CD4-positive, alpha-beta T cell treated with Interleukin-15 for 4 hours (primary cell): ENCODE measurements around the gene SYNE2.
A peak's percentile ranks its signal among the peaks of the same experiment; 100 is the strongest.
"Not testable (repeated sequence)": the region's sequence is repeated elsewhere in the genome, so short reads cannot be mapped to it uniquely, and the experiment has no call there.

Experiments used
- DNase-seq: peaks from one replicate; pipeline ENCODE4 v3.0.0-alpha.2; 2020; ENCODE audit warnings: low spot score

SYNE2 gene, protein sequence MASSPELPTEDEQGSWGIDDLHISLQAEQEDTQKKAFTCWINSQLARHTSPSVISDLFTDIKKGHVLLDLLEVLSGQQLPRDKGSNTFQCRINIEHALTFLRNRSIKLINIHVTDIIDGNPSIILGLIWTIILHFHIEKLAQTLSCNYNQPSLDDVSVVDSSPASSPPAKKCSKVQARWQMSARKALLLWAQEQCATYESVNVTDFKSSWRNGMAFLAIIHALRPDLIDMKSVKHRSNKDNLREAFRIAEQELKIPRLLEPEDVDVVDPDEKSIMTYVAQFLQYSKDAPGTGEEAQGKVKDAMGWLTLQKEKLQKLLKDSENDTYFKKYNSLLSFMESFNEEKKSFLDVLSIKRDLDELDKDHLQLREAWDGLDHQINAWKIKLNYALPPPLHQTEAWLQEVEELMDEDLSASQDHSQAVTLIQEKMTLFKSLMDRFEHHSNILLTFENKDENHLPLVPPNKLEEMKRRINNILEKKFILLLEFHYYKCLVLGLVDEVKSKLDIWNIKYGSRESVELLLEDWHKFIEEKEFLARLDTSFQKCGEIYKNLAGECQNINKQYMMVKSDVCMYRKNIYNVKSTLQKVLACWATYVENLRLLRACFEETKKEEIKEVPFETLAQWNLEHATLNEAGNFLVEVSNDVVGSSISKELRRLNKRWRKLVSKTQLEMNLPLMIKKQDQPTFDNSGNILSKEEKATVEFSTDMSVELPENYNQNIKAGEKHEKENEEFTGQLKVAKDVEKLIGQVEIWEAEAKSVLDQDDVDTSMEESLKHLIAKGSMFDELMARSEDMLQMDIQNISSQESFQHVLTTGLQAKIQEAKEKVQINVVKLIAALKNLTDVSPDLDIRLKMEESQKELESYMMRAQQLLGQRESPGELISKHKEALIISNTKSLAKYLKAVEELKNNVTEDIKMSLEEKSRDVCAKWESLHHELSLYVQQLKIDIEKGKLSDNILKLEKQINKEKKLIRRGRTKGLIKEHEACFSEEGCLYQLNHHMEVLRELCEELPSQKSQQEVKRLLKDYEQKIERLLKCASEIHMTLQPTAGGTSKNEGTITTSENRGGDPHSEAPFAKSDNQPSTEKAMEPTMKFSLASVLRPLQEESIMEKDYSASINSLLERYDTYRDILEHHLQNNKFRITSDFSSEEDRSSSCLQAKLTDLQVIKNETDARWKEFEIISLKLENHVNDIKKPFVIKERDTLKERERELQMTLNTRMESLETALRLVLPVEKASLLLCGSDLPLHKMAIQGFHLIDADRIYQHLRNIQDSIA (N-terminal part only)

DNA sequence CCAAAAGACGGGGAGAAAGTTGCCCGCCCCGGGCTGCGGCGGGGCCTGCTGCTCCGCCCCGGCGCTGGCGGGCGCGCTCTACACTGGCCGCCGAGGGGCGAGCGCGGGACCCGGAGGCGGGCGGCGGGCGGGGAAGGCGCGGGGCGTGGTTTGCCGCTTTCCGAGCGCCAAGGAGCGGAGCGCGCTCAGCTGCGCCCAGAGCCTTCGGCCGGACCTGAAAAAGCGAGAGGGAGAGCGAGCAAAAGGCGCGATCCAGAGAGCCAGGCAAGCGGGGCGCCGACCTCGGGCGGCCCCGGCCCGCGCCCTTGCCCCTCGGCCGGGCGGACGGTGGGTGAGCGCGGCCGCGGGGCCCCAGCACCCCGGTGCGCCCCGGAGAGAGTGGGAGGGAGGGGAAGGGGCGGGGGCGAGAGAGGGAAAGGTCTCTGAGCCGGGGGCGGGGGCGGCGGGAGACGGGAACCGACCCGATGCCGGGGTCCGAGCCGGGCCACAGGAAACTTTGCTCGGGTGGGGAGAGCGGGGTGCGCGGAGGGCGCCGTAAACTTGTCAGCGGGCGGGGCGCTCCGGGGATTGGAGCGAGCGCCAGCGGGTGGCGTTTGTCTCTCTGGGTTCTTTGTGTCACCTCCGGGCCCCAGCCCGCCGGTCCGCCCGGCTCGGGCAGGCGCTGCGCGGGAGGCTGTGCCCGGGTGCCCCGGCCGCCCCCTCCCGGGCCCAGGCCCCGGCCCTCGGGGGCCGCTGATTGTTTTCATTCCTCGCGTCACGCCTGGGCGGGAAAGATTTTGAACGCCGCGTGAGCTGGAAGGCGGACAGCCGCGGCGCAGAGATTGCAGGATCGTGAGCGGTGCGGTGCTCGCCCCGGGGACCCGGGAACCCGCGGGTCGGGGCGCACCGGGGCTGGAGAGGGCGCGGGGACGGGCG, at the start of gene SYNE2:
TSS of gene SYNE2 (plus strand) at position 188 of the 915 bp plus-strand sequence. CDS start 56,145 bp downstream, outside the sequence.
- peak; percentile 80 for DNase-seq

DNA sequence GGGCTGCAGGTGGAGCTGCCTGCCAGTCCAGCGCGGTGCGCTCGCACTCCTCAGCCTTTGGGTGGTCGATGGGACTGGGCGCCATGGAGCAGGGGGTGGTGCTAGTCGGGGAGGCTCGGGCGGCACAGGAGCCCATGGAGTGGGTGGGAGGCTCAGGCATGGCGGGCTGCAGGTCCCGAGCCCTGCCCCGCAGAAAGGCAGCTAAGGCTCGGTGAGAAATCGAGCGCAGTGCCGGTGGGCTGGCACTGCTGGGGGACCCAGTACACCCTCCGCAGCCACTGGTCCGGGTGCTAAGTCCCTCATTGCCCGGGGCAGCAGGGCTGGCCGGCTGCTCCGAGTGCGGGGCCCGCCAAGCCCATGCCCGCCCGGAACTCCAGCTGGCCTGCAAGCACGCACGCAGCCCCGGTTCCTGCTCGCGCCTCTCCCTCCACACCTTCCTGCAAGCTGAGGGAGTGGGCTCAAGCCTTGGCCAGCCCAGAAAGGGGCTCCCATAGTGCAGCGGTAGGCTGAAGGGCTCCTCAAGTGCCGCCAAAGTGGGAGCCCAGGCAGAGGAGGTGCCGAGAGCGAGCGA, 49.5 kb upstream of the SYNE2 start:
- DNase-seq: not testable (repeated sequence)

DNA sequence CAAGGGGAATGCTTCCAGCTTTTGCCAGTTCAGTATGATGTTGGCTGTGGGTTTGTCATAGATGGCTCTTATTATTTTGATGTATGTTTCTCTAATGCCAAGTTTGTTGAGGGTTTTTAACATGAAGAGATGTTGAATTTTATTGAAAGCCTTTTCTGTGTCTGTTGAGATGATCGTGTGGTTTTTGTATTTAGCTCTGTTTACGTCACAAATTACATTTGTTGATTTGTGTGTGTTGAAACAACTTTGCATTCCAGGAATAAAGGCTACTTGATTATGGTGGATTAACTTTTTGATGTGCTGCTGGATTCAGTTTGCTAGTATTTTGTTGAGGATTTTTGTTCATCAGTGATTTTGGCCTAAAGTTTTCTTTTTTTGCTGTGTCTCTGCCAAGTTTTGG, 46.7 kb upstream of the SYNE2 start:
- DNase-seq: not testable (repeated sequence)

DNA sequence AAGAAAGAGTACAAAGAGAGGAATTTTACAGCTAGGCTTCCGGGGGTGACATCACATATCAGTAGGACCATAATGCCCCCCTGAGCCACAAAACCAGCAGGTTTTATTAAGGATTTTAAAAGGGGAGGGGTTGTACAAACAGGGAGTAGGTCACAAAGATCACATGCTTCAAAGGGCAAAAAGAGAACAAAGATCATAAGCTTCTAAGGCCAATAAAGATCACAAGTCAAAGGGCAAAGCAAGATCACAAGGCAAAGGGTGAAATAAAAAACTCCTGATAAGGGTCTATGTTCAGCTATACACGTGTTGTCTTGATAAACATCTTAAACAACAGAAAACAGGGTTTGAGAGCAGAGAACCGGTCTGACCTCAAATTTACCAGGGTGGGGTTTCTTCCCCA, 41.1 kb upstream of the SYNE2 start:
- not testable (repeated sequence) for DNase-seq

DNA sequence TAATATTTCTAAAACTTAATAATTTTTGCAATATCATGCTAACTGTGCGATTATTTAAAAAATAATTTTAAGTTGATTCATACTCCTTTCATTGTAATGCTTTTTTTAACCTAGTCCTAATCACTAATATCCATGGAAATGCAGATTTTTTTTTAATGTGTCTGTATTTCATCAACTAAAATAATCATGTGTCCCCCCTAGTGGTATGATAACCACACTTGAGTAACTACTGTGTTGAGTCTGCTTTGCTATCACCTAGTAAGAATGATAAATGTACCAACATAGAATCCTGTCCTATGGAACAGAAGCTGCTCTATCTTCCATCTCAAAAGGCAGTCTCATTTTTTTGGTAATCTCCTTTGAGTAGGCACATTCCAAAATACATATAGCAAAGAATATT, 19.1 kb upstream of the SYNE2 start:
- DNase-seq: no peak

DNA sequence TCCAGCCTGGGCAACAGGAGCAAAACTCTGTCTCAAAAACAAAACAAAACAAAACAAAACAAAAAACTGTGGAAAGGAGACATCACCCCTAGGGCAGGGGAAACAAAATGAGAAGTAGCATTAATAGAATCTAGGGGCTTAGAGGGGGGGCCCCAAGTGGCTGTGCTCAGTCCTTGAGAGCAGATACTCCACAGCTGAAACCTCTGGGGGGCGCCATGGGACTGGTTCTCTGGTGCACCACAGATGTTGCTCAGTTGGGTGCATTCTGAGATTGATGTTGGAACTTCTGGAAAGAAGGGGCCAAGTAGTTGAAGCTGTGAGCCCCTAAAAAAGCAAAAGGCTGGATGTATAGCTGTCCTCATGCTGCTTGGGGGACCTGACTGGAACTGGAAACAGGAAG, 11.8 kb upstream of the SYNE2 start:
- DNase-seq: peak; percentile 73

DNA sequence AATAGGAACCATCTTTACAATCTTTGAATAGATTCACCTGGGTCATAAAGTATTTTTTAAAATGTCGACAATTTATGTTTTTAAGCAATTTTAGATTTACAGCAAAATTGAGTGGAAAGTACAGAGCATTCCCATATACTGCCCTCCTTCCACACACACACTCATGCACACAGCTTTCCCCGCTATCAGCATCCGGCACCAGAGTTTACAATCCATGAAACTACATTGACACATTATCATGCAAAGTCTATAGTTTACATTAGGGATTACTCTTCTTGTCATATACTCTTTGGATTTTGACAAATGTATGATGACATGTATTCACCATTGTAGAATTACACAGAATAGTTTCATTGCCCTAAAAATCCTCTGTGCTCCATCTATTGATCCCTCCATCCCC, 9.0 kb upstream of the SYNE2 start:
- DNase-seq: no peak

DNA sequence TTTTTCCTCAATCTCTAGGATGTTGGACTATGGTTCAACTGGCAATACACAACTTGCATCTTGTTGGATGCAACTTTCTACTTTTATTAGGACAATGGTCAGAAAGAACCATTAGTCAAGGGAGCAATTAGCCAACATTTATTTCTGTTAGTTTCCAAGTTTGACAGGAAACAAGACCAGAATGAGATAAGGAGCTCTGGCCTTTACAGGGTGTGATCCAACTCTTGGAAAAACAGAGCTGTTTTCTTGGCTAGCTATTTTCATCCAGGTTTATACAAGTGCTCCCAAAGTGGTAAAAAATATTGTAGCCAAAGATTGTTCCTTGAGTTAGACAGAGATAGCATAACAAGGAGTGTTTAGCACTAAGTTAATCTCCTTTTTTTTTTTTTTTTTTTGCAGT, 3.9 kb upstream of the SYNE2 start:
- DNase-seq: no peak

DNA sequence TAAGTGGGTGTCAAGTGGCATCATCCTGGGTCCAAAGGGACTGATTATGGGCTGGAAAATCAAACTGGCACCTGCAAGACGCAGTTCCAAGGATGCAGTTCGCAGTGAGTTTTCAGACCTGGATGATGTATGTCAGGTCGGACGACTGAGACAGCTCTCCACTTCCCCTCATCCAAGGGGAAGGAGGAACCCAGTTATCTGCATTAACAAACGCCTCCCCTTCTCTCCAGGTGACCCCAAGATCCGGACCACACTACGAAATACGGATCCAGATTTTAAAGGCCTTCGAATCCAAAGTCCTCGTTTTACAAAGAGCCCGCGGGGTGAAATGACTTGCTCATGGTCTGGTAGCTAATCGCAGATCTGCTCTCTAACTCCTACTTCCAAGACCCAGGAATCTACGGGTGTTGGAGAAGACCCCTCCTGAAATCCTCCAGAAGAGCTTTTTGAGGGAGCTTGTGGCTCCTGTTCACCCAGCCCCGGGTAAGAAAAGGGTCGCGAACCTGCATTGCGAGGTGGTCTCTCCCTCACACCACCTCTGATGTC, 460 bp upstream of the SYNE2 start:
- no peak for DNase-seq

DNA sequence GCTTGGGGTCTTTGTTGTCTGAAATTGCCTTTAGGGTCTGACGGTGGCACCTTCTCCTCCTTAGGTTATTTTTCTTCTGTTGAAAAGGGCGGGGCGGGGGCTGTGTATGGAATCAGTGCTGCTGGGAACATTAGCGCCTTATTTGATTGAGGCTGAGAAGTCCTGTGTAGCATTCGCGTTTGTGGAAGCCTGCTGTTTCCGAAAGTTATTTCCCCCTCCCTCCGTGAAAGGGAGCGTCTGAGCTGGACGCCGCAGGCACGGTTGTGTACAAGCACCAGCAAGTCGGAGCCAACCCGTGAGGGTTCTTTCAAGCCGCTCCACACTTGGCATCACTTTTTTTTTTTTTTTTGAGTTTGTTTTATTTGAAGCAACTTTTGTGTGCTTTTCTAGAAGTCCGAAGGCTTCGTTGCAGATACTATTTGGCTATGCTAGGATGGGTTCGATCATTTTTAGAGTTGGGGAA, 1.1 kb downstream of the SYNE2 start:
- DNase-seq: peak; percentile 57

DNA sequence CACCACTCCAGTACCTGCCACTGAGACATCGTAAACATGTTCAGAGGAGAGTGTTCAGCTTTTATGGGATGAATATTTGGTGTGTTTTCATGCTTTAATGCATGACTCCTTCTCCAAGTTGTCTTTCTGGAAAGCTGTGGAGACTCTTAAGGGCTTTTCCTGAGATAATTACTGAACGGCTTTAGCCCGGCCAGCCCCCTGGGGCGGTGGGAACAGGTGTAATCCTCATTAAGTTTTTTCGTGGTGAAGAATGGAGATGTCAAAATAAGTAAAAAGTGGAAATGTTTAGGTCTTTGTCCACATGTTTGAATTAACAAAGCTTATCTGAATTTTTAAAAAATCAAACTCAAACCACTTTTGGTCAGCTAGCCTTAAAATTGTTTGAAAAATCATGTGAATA, 1.5 kb downstream of the SYNE2 start:
- no peak for DNase-seq

DNA sequence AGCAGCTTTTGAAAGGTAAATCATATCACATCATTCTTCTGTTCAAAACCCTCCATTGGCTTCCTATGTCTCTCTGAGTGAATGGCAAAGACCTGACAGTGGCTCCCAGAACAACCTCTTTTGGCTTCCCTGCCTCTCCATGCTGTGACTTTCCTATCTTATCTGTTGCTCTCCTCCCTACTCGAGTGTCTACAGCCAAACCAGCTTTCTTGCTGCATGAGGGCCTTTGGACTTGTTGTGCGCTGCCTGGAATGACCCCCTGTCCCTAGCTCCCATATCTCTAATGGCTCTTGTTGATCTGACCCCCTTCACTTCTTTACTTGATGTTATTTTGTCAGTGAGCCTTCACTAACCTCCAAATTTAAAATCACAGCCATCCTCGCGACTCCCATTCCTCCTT, 2.5 kb downstream of the SYNE2 start:
- DNase-seq: no peak

DNA sequence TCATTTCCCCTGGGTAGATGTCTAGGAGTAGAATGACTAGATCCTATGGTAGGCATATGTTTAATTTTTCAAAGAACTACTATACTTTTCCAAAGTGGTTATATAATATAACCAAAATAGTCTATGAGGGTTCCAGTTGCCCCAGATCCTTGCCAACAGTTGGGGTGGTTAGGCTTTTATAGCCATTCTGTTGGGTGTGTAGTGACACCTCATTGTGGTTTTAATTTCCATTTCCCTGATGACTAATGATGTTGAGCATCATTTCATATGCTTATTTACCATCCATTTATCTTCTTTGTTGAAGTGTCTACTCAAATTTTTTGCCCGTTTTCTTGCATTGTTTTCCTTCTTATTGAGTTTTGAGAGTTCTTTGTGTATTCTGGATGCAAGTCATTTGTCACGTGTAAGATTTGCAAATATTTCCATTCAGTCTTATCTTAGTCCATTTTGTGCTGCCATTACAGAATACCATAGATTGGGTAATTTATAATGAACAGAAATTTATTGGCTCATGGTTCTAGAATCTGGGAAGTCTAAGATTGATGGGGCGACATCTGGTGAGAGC, 4.7 kb downstream of the SYNE2 start:
- peak; percentile 82 for DNase-seq

DNA sequence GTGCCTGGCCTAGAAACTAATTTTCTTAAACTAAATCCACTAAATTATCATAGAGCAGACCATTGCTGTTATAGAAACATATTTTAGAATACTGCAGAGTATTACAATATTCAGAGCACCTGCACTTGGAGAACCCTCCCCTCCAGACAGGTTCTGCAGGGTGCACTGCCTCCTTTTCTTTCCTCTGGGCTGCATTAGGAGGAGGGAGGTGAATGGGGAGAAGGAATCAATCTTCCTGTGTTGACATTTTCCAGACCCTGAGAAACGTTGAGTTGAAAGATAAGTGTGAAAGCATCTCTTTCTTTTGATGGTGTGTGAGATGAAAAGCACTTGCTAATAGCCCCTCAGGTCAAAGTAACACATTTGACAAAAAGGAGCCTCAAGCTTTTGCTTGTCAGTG, 7.3 kb downstream of the SYNE2 start:
- no peak for DNase-seq

DNA sequence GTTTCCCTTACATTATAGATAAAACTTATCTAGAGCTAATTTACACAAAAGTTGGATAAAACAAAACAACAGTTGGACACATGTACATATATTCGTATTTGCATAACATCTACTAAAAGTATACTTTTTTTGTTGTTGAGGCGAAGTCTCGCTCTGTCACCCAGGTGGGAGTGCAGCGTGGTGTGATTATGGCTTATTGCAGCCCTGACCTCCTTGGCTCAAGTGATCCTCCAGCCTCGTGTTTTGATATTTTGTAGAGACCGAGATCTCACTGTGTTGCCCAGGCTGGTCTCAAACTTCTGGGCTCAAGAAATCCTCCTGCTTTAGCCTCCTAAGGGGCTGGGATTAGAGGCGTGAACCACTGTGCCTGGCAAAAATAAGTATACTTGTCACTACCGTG, 9.4 kb downstream of the SYNE2 start:
- no peak for DNase-seq

DNA sequence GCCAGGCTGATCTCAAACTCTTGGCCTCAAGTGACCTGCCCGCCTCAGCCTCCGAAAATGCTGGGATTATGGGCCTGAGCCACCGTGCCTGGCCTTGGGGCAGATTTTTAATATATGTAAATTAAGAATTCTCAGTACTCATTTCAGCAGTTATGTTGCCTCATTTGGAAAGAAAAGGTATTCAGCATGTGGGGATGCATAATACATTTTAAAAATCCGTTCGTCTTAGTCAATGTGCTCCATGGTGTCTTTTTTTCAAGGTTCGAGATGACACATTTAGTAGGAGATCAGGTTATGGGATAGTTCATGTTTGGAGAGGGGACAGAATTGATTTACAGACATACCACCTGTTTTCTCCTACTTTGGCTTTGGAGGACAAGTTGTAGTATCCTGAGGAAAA, 10.2 kb downstream of the SYNE2 start:
- no peak for DNase-seq

DNA sequence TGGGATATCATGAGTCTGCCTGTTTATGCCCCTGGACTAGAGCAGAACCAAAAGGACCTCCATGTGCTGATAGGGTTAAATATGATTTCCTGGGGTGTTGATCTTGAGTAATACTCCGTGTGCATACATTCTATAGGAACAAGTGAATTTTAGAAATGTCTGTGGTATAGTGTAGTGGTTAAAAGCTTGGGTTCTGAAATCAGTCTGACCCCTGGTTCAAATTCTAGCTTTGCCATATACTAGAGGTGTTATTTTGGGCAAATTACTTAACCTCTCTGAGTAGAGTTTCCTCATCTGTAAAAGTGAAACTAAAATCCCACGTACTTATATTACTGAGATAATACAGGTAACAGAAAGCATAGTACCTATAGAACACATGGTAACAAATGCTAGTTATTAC, 12.0 kb downstream of the SYNE2 start:
- DNase-seq: not testable (repeated sequence)

DNA sequence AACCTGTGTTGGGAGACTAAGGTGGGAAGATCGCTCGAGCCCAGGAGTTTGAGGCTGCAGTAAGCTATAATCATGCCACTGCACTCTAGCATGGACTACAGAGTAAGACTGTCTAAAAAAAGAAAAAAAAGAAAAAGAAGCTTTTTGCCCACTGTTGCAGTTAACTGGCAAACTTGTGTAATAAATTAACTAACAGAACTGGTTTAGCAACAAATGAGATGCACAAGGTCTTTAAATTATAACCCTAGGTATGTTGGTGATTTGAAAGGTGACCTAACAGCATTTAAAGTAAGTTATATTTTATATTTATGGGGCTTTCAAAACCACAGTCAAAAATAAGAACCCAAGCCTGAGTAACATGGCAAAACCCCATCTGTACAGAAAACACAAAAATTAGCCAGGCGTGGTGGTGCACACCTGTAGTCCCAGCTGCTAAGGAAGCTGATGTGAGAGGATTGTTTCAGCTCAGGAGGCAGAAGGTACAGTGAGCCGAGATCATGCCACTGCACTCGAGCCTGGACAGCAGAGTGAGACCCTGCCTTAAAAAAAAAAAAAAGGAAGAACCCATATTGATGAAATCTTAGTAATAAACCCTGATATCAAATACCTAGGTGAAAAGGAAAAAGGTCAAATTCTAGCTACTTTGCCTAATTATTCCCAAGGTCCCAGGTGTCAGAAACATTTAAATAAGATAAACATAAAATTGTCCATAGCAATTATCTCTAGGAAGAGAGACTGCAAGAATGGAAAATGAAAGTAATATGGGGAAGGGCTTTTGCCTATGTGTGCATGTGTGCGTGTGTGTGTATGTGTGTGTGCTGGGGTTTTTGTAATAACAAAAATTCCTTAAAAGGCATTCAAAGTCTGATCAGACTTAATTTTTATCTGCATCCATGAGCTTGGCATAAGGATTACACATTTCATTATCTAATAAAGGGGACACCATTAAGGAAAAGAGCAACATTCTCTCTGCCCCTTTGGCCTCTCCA, 15.4 kb downstream of the SYNE2 start:
- peak; percentile 43 for DNase-seq
